Choroid plexus epithelial cell (primary cell): ENCODE measurements around the gene RPS21.

Experiments
- DNase-seq: peaks from one replicate; pipeline ENCODE4 v3.0.0-alpha.2; 2010; ENCODE audit warnings: low read depth
- H3K4me3 ChIP-seq: 2 replicates; pipeline ENCODE4 v1.5.1; 2011; ENCODE audit warnings: low read depth, mild to moderate bottlenecking, control low read depth, low read length, moderate library complexity
- CTCF ChIP-seq: conservative IDR thresholded peaks from 2 replicates; pipeline ENCODE4 v1.5.1; 2011; ENCODE audit warnings: low read depth, mild to moderate bottlenecking, control low read depth, inconsistent platforms, low read length, moderate library complexity

RPS21 gene

GRCh38 chr20:62386383-62387218 is at the start of gene RPS21:
Gene RPS21, plus strand, starts transcription at chr20:62387103. Its CDS starts 236 bp downstream, at chr20:62387339.
- H3K4me3 ChIP-seq: peak within 1 kb of the TSS; percentile 79
- TF ChIP-seq CTCF: no peak
- DNase-seq: peak; percentile 91

GRCh38 chr20:62337558-62338293 is 49.2 kb upstream of the RPS21 start:
- H3K4me3 ChIP-seq: no peak overlapping the region
- DNase-seq: no peak
- TF ChIP-seq CTCF: no peak

GRCh38 chr20:62338294-62338620 is 48.6 kb upstream of the RPS21 start:
- no peak for TF ChIP-seq CTCF
- DNase-seq: no peak
- H3K4me3 ChIP-seq: no peak overlapping the region

- TF ChIP-seq CTCF: no peak
- no peak for DNase-seq
- no peak overlapping the region for H3K4me3 ChIP-seq
Observed at GRCh38 chr20:62339647-62340062, 47.2 kb upstream of the RPS21 start.

GRCh38 chr20:62342910-62343309 is 44.0 kb upstream of the RPS21 start:
- no peak for DNase-seq
- H3K4me3 ChIP-seq: no peak overlapping the region
- TF ChIP-seq CTCF: no peak

- no peak for DNase-seq
- no peak for TF ChIP-seq CTCF
- no peak overlapping the region for H3K4me3 ChIP-seq
Observed at GRCh38 chr20:62344092-62344491, 42.8 kb upstream of the RPS21 start.
